22Rv1 (cell line): ENCODE results near the gene IPPK.

Experiments
- H3K27ac ChIP-seq: fragments of 450-650 bp; 2 replicates; pipeline ENCODE4 v1.5.1; 2017
- ZFX ChIP-seq: fragments of 450-650 bp; IDR thresholded peaks from 2 replicates; pipeline ENCODE4 v1.6.1; 2017; ENCODE audit warnings: antibody characterized with exemption, borderline replicate concordance
- TF ChIP-seq, protein P1 (sequence below): fragments of 450-650 bp; IDR thresholded peaks from 2 replicates; pipeline ENCODE4 v1.5.1; 2017; ENCODE audit warnings: mild to moderate bottlenecking

Gene IPPK

DNA sequence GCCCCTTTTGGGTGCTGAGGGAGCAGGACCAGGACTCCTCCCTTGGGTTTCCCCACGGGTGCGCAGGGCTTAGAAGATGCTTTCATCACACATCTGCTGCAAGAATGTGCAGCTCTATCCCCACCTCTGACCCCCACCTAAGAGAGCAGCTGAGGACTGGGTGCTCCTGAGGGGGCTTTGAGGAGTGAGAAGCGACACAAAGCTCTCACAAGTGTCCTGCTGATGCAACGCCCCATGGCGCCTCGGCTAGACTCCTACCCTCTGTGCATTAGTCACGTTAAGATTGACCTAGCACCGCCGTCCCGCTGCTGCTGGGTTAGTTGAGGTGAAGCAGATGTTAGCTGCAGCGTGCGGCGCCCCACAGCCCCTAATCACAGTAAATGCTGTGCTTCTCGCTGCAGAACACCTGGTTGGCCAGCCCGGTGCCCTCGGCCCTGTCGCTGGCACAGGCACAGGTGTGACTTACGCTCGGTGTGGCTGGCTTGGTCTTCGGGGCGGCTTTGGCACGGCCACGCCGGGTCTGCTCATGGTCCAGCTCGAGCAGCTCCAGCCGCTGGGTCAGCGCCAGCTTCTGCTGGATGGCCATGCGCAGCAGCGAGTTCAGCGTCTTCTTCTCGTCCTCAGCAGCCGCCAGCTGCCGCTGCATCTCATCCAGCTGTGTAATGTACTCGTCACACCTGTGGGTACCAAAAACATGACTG lies 45.0 kb upstream of the IPPK start:
- TF ChIP-seq, protein P1, sequence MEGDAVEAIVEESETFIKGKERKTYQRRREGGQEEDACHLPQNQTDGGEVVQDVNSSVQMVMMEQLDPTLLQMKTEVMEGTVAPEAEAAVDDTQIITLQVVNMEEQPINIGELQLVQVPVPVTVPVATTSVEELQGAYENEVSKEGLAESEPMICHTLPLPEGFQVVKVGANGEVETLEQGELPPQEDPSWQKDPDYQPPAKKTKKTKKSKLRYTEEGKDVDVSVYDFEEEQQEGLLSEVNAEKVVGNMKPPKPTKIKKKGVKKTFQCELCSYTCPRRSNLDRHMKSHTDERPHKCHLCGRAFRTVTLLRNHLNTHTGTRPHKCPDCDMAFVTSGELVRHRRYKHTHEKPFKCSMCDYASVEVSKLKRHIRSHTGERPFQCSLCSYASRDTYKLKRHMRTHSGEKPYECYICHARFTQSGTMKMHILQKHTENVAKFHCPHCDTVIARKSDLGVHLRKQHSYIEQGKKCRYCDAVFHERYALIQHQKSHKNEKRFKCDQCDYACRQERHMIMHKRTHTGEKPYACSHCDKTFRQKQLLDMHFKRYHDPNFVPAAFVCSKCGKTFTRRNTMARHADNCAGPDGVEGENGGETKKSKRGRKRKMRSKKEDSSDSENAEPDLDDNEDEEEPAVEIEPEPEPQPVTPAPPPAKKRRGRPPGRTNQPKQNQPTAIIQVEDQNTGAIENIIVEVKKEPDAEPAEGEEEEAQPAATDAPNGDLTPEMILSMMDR: no peak
- no peak for TF ChIP-seq ZFX
- no peak overlapping the region for H3K27ac ChIP-seq

DNA sequence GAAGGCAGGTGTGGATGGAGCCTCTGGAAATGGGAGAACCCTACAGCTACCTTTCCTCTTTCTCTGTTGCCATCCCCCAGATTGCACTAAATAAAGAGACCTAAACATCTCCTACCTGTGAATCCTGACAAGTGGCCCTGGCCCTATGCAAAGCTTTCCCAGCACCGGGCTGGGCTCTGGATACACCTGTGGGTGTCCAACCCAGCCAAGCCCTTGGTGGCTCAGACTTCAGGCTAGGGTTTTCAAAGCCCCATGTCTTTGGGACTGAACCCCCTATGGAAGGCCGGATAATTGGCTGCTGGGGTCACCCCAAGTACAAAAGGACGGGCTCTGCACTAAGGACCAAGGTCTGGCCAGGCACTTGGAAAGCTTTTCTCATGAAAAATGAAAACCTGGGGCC lies 44.1 kb upstream of the IPPK start:
- TF ChIP-seq, protein P1: no peak
- no peak for TF ChIP-seq ZFX
- H3K27ac ChIP-seq: no peak overlapping the region

GRCh38 chr9:92713528-92713927 lies 43.6 kb upstream of the IPPK start:
- no peak overlapping the region for H3K27ac ChIP-seq
- no peak for TF ChIP-seq ZFX
- TF ChIP-seq, protein P1: no peak

DNA sequence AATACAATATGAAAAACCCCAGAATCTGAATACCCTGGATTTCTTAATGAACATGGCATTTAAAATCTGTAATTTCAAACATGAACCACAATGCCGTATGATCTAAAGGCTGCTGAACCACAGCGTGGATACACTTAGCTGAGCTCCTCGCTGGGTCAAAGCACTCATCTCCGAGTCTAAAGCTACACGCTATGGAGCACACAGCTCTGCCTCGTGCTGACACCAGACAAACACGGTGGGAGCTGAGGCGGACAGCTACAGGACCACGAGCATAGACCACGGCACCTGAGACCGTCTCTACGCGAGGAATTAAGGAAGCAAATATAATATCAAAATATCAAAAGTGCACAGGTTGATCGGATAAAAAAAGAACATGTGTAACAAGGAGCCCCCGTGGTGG lies 42.8 kb upstream of the IPPK start:
- no peak overlapping the region for H3K27ac ChIP-seq
- no peak for TF ChIP-seq ZFX
- TF ChIP-seq, protein P1: no peak

GRCh38 chr9:92711844-92712243 lies 41.9 kb upstream of the IPPK start:
- TF ChIP-seq, protein P1: no peak
- no peak for TF ChIP-seq ZFX
- no peak overlapping the region for H3K27ac ChIP-seq

- no peak for TF ChIP-seq ZFX
- TF ChIP-seq, protein P1: no peak
- no peak overlapping the region for H3K27ac ChIP-seq
Observed at GRCh38 chr9:92711146-92711545, 41.2 kb upstream of the IPPK start.

GRCh38 chr9:92710368-92710767 lies 40.4 kb upstream of the IPPK start:
- TF ChIP-seq, protein P1: no peak
- no peak for TF ChIP-seq ZFX
- no peak overlapping the region for H3K27ac ChIP-seq
